Transverse colon (tissue), 4 donors: ENCODE data around the gene ACSL6.
"Not testable (repeated sequence)": the region's sequence is repeated elsewhere in the genome, so short reads cannot be mapped to it uniquely, and the experiment has no call there.

Source experiments
- CTCF ChIP-seq, 5 experiments: fragments of 200-600 bp in 3 of 5; fragments of 450-650 bp in 2 of 5; sonication (generic) in 3 of 5; IDR thresholded peaks; 1 replicate in 2 of 5; 2 replicates in 3 of 5; pipeline ENCODE4 v1.5.1; 2016 to 2017; ENCODE audit warnings: antibody characterized with exemption in 5 of 5, inconsistent platforms in 3 of 5, mild to moderate bottlenecking in 2 of 5, moderate library complexity in 1 of 5
- EP300 ChIP-seq: sonication (generic); formaldehyde crosslinking; IDR thresholded peaks from one replicate; pipeline ENCODE4 v1.6.1; 2017; ENCODE audit warnings: antibody characterized with exemption, low read depth
- POLR2A ChIP-seq: fragments of 450-650 bp; IDR thresholded peaks from one replicate; pipeline ENCODE4 v1.6.1; 2016; ENCODE audit warnings: antibody characterized with exemption, mild to moderate bottlenecking, moderate library complexity
- POLR2AphosphoS5 ChIP-seq, 3 donors: sonication (generic); formaldehyde crosslinking; IDR thresholded peaks; one replicate each; pipeline ENCODE4 v1.6.1; 2016; ENCODE audit warnings: antibody characterized with exemption in 3 of 3

GRCh38 chr5:131902266-131902665 lies 109.2 kb downstream of the ACSL6 start:
- TF ChIP-seq POLR2AphosphoS5 (IDR thresholded peaks at IDR 0.05); EP300; CTCF (IDR thresholded peaks at IDR 0.05); POLR2A: not testable (repeated sequence)
